ENCODE data around the gene ELP2.

GRCh38 chr18:36169938-36170337, 40.2 kb downstream of the ELP2 start:
- TF ChIP-seq POLR2A (IDR thresholded peaks at IDR 0.05) = no peak
- no peak for TF ChIP-seq CTCF (IDR thresholded peaks at IDR 0.05)
- TF ChIP-seq POLR2AphosphoS5 (IDR thresholded peaks at IDR 0.05) = no peak
